ENCODE results near the gene KRT28. TPM values are rescaled to one million over a fixed set of nuclear protein-coding genes. Genes with fewer than 3 reads are reported as not detected.

KRT28 gene, protein sequence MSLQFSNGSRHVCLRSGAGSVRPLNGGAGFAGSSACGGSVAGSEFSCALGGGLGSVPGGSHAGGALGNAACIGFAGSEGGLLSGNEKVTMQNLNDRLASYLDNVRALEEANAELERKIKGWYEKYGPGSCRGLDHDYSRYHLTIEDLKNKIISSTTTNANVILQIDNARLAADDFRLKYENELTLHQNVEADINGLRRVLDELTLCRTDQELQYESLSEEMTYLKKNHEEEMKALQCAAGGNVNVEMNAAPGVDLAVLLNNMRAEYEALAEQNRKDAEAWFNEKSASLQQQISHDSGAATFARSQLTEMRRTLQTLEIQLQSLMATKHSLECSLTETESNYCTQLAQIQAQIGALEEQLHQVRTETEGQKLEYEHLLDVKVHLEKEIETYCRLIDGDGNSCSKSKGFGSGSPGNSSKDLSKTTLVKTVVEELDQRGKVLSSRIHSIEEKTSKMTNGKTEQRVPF
- total RNA-seq = not detected in 2 replicates

DNA sequence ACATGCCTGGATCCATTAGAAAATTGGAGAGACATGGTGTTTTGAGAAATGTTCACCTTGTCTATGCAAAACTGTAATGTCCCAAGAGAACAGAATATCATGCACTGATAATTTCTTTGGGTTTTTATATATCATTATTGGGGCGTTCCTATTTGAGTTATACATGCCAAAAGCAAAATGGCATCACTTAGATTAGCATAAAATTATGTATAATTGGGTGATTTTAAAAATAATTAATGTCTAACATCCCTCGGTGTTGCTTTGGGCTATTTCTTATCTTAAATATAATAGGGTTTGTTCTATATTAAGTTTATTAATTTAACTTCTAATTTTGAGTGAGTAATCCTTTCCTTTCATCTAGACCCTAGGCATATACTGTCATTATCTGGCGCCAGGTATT, at the start of gene KRT28:
Gene KRT28, minus strand, starts transcription at position 101 of the 400 bp plus-strand sequence. Its CDS starts 66 bp downstream, at position 35.

DNA sequence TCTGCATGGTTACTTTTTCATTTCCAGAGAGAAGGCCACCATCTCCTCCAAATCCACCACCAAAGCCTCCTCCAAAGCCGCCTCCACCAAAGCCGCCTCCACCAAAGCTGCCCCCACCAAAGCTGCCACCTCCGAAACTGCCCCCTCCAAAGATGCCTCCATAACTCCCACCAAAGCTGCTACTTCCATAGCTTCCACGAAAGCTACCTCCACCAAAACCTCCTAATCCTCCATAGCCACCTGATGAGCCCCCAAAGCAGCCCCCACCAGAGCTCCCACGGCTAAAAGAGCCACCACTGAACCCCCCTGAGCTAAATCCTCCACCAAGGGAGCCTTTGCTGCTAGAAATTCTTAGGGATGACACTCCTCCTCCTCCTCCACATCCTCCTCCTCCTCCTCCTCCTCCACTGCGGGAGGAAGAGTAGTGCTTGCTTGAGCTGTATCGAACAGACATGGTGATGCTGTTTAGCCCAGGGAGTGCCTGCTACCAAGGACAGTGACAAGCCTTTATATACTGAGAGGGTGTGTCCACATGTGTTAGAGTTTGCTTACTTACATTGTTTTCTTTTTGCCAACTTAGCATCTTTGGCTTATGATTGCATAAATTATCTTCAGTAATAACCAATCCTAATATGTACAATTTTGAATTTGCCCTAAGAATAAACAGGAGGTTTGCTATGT, 22.5 kb upstream of the KRT28 start, which contains the start of gene KRT10:
Gene KRT10, minus strand, starts transcription at position 483 of the 681 bp plus-strand sequence. Its CDS starts 29 bp downstream, at position 454.

DNA sequence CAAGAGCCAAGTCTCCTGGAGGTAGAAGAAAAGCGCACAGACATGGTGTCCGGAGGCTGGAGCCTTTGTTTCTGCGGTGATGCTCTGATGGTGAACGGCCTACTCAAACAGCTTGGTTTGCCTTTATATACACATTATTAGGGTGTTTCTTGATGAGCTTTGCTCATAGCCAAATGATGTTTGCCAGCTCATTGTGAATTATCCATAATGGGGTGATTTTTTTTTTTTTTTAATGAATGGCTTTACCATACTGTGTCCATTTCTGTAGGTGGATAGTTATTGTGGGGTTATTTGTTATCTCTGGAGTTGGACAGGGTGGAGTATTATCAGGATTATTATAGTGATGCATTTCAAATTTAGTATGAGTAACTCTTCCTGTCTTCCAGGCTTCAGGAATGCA, 17.3 kb downstream of the KRT28 start, which contains the start of gene KRT27:
Gene KRT27, minus strand, starts transcription at position 101 of the 400 bp plus-strand sequence. Its CDS starts 57 bp downstream, at position 44.

DNA sequence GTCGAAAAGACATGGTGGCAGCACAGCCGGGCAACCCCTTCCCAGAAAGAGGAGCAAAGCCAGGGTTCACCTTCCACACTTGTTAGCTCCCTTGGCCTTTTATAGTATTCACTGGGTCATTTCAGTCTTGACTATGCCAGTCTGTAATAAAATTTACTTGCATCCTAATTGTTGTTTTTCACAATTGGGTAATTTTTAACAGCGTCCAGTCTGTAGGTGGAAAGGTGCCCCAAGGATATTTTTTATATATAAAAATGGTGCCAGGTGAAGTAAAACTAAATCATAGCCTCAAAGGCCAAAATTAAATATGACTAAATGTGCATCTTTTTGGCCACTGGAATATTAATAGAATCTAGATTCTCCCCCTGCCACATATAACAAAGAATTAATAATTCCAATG, 27.7 kb downstream of the KRT28 start, which contains the start of gene KRT26:
Gene KRT26, minus strand, starts transcription at position 101 of the 400 bp plus-strand sequence. Its CDS starts 88 bp downstream, at position 13.

DNA sequence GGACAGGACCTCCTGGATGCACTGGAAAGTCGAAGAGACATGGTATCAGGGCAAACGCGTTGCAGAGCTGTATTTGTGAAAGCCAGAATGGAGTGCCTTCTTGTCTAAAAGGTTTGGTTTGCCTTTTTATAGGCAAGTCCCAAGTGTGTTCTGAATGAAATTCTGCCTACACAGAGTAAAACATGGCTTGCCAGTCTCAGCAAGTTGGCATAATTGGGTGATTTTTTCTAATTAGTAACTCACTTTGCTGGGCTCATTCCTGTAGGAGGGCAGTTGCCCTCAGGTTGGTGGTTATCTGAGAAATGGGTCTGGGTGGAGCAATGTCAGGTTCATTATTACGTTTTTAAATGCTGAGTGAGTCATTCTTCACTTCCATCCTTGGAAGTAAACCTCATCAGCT, 44.5 kb downstream of the KRT28 start, which contains the start of gene KRT25:
Gene KRT25, minus strand, starts transcription at position 101 of the 400 bp plus-strand sequence. Its CDS starts 60 bp downstream, at position 41.

Other genes with a start within 250 kb of the KRT28 start
- gene CCR7, start 234.5 kb downstream of the KRT28 start, total RNA-seq = not detected in 2 replicates
- 58.8 and 64.9 TPM in 2 replicates for gene SMARCE1, start 152.1 kb downstream of the KRT28 start, total RNA-seq
- gene KRT222, start 134.8 kb downstream of the KRT28 start, total RNA-seq = 0.11 and 0.47 TPM in 2 replicates
- gene KRT24, start 96.2 kb downstream of the KRT28 start, total RNA-seq = not detected in 2 replicates
- not detected in 2 replicates for gene KRT25, start 44.6 kb downstream of the KRT28 start, total RNA-seq
- gene KRT26, start 27.8 kb downstream of the KRT28 start, total RNA-seq = not detected in 2 replicates
- gene KRT27, start 17.4 kb downstream of the KRT28 start, total RNA-seq = not detected in 2 replicates
- gene KRT10, start 22.7 kb upstream of the KRT28 start, total RNA-seq = 6.3 and 28.4 TPM in 2 replicates
- gene KRT12, start 67.3 kb upstream of the KRT28 start, total RNA-seq = not detected in 2 replicates
- not detected in 2 replicates for gene KRT20, start 85.3 kb upstream of the KRT28 start, total RNA-seq
- 1.2 and 2.6 TPM in 2 replicates for gene KRT23, start 137.7 kb upstream of the KRT28 start, total RNA-seq
- gene KRT39, start 167.0 kb upstream of the KRT28 start, total RNA-seq = not detected in 2 replicates
- not detected in 2 replicates for gene KRT40, start 184.4 kb upstream of the KRT28 start, total RNA-seq
- not detected in 2 replicates for gene KRTAP3-3, start 194.2 kb upstream of the KRT28 start, total RNA-seq
- not detected in 2 replicates for gene KRTAP3-2, start 199.9 kb upstream of the KRT28 start, total RNA-seq
- gene KRTAP3-1, start 209.2 kb upstream of the KRT28 start, total RNA-seq = not detected in 2 replicates
- not detected in 2 replicates for gene KRTAP1-5, start 227.2 kb upstream of the KRT28 start, total RNA-seq
- gene KRTAP1-4, start 230.2 kb upstream of the KRT28 start, total RNA-seq = not detected in 2 replicates
- not detected in 2 replicates for gene KRTAP1-3, start 234.9 kb upstream of the KRT28 start, total RNA-seq
- gene KRTAP1-1, start 241.5 kb upstream of the KRT28 start, total RNA-seq = not detected in 2 replicates
- gene KRTAP2-1, start 247.4 kb upstream of the KRT28 start, total RNA-seq = not detected in 2 replicates